Lung (tissue), 12 donors: ENCODE data around the gene BFSP1. TPM values are rescaled to one million over a fixed set of nuclear protein-coding genes. Genes with fewer than 3 reads are reported as not detected.
A peak's percentile ranks its signal among the peaks of the same experiment; 100 is the strongest.

Experiments used
- ATAC-seq: fragments of 200-7000 bp; cut with Tn5 transposase; one replicate; pipeline ENCODE4 v1.9.1; 2020; ENCODE audit warnings: moderate number of reproducible peaks; ENCODE audit not compliant: insufficient read depth, low FRiP score
- DNase-seq, 3 donors: peaks; one replicate each; pipeline ENCODE4 v3.0.0-alpha.2; 2013 to 2017
- H3K27ac ChIP-seq, 2 donors: one replicate each; pipeline ENCODE4 v1.5.1; 2013; ENCODE audit warnings: mild to moderate bottlenecking in 2 of 2, moderate library complexity in 2 of 2, control low read depth in 1 of 2, inconsistent platforms in 1 of 2, low read depth in 1 of 2, low read length in 1 of 2
- H3K27me3 ChIP-seq, 3 donors: one replicate each; pipeline ENCODE4 v1.5.1; 2013; ENCODE audit warnings: low read length in 2 of 3; ENCODE audit not compliant: control insufficient read depth in 3 of 3, insufficient read depth in 3 of 3
- H3K36me3 ChIP-seq, 4 donors: one replicate each; pipeline ENCODE4 v1.5.1; 2013; ENCODE audit warnings: low read length in 4 of 4, mild to moderate bottlenecking in 1 of 4, moderate library complexity in 1 of 4; ENCODE audit not compliant: control insufficient read depth in 4 of 4, insufficient read depth in 4 of 4
- H3K4me1 ChIP-seq, 5 donors: one replicate each; pipeline ENCODE4 v1.5.1; 2013; ENCODE audit warnings: low read length in 5 of 5, mild to moderate bottlenecking in 2 of 5, moderate library complexity in 1 of 5; ENCODE audit not compliant: control insufficient read depth in 5 of 5, insufficient read depth in 5 of 5
- H3K4me3 ChIP-seq: one replicate; pipeline ENCODE4 v1.5.1; 2013; ENCODE audit warnings: mild to moderate bottlenecking, control low read depth, moderate library complexity
- H3K9ac ChIP-seq, 2 donors: one replicate each; pipeline ENCODE4 v1.5.1; 2013; ENCODE audit warnings: low read length in 2 of 2, control low read depth in 1 of 2; ENCODE audit not compliant: insufficient read depth in 1 of 2
- H3K9me3 ChIP-seq, 4 donors: one replicate each; pipeline ENCODE4 v1.5.1; 2013; ENCODE audit warnings: low read length in 3 of 4, mild to moderate bottlenecking in 1 of 4, moderate library complexity in 1 of 4; ENCODE audit not compliant: control insufficient read depth in 4 of 4, insufficient read depth in 3 of 4
- CTCF ChIP-seq: IDR thresholded peaks from 2 replicates; pipeline ENCODE4 v1.5.1; 2012; ENCODE audit warnings: mild to moderate bottlenecking; ENCODE audit errors: control extremely low read depth, extremely low read depth
- WGBS, 2 donors: extraction: QIAGEN DNeasy Blood & Tissue Kit; methylation state at CpG; one replicate each; pipeline ENCODE4 v1.1.7; 2013; 5-methylcytosine and 5-hydroxymethylcytosine counted together
- polyA plus RNA-seq, 2 donors: library from polyadenylated mRNA; stranded (reverse); fragments of 200-250 nt; gene quantifications; one replicate each; pipeline ENCODE4 v1.2.1, GENCODE V29; 2013
- total RNA-seq, 2 donors: library from RNA; depleted of rRNA in 1 of 2; stranded (reverse); fragments of >200 nt in 1 of 2; gene quantifications; one replicate each; pipeline ENCODE4 v1.2.1, GENCODE V29; 2014 to 2021
- donor health status: control.
- donor health status: control.
- donor health status: Bipolar disorder and iron deficiency.
- donor health status: healthy.
- donor health status: DM: yes; HTN: yes; CAD: no.

The BFSP1 gene
- total and polyA plus RNA-seq, 4 donors = 0.65 to 2.8 (median 1.8) TPM

GRCh38 chr20:17568972-17569521 is 37.9 kb upstream of the BFSP1 start:
- peak; percentile 80 to 82 (median 80) for DNase-seq
- no peak for TF ChIP-seq CTCF
- H3K27ac ChIP-seq = peak overlapping the region; percentile 93 to 100
- no peaks in the 10 kb centered on the region for H3K9me3 ChIP-seq
- no peaks in the 10 kb centered on the region for H3K27me3 ChIP-seq
- peaks cover 0 to 1% (median 0%) of the 10 kb centered on the region in 4 donors for H3K36me3 ChIP-seq
- peaks cover 0 to 39% (median 15%) of the 10 kb centered on the region in 5 donors for H3K4me1 ChIP-seq
- ATAC-seq = peak; percentile 62
- peak overlapping the region; percentile 49 to 56 for H3K9ac ChIP-seq
- H3K4me3 ChIP-seq = peak overlapping the region; percentile 24
- 1 to 2% methylated on average over 34 to 38 of the region's 38 CpGs for WGBS, 2 donors

GRCh38 chr20:17568045-17568788 is 37.0 kb upstream of the BFSP1 start:
- 67 to 76% methylated on average over 6 of the region's 6 CpGs for WGBS, 2 donors
- peak overlapping the region; percentile 96 to 100 for H3K27ac ChIP-seq
- peaks cover 0 to 31% (median 12%) of the 10 kb centered on the region in 5 donors for H3K4me1 ChIP-seq
- H3K9ac ChIP-seq = peak overlapping the region in 1 of 2 donors; percentile 56
- no peaks in the 10 kb centered on the region for H3K9me3 ChIP-seq
- no peaks in the 10 kb centered on the region for H3K27me3 ChIP-seq
- TF ChIP-seq CTCF = no peak
- DNase-seq = peak in 1 of 3 donors; percentile 32
- H3K4me3 ChIP-seq = no peak overlapping the region
- no peak for ATAC-seq
- H3K36me3 ChIP-seq = peaks cover 0 to 1% (median 0%) of the 10 kb centered on the region in 4 donors

- no peak overlapping the region for H3K27ac ChIP-seq
- TF ChIP-seq CTCF = no peak
- no peaks in the 10 kb centered on the region for H3K9me3 ChIP-seq
- H3K9ac ChIP-seq = no peak overlapping the region
- no peak for ATAC-seq
- no peaks in the 10 kb centered on the region for H3K27me3 ChIP-seq
- no peak for DNase-seq
- H3K4me1 ChIP-seq = peaks cover 0 to 13% (median 7%) of the 10 kb centered on the region in 5 donors
- no peaks in the 10 kb centered on the region for H3K36me3 ChIP-seq
- H3K4me3 ChIP-seq = no peak overlapping the region
- WGBS, 2 donors = 93 to 98% methylated on average over 3 of the region's 3 CpGs
Observed at GRCh38 chr20:17566345-17566744, 35.2 kb upstream of the BFSP1 start.
